Aorta (tissue), 5 donors: ENCODE measurements around the gene CAMK2A. TPM values are rescaled to one million over a fixed set of nuclear protein-coding genes. Genes with fewer than 3 reads are reported as not detected.

Experiments used
- ATAC-seq: fragments of 200-7000 bp; cut with Tn5 transposase; one replicate; pipeline ENCODE4 v1.9.1; 2022; ENCODE audit warnings: moderate library complexity; ENCODE audit not compliant: low FRiP score
- DNase-seq, 2 donors: peaks; one replicate each; pipeline ENCODE4 v3.0.0-alpha.2; 2020
- H3K27ac ChIP-seq, 2 donors: one replicate each; pipeline ENCODE4 v1.5.1; 2013; ENCODE audit warnings: low read length in 2 of 2, mild to moderate bottlenecking in 2 of 2, moderate library complexity in 2 of 2, control low read depth in 1 of 2, inconsistent platforms in 1 of 2, low read depth in 1 of 2
- H3K27me3 ChIP-seq, 2 donors: one replicate each; pipeline ENCODE4 v1.6.1; 2013; ENCODE audit warnings: control low read depth in 1 of 2, low read length in 1 of 2, mild to moderate bottlenecking in 1 of 2, moderate library complexity in 1 of 2; ENCODE audit not compliant: insufficient read depth in 2 of 2, control insufficient read depth in 1 of 2
- H3K36me3 ChIP-seq, 2 donors: one replicate each; pipeline ENCODE4 v1.6.1; 2013; ENCODE audit warnings: control low read depth in 1 of 2, low read length in 1 of 2, mild to moderate bottlenecking in 1 of 2; ENCODE audit not compliant: insufficient read depth in 2 of 2, control insufficient read depth in 1 of 2
- H3K4me1 ChIP-seq, 2 donors: one replicate each; pipeline ENCODE4 v1.6.1; 2013; ENCODE audit warnings: low read length in 2 of 2, control low read depth in 1 of 2, mild to moderate bottlenecking in 1 of 2, moderate library complexity in 1 of 2; ENCODE audit not compliant: insufficient read depth in 2 of 2, control insufficient read depth in 1 of 2
- H3K4me3 ChIP-seq, 2 donors: one replicate each; pipeline ENCODE4 v1.5.1; 2013; ENCODE audit warnings: low read length in 2 of 2, control low read depth in 1 of 2, mild to moderate bottlenecking in 1 of 2
- H3K9me3 ChIP-seq: one replicate; pipeline ENCODE4 v1.6.1; 2013; ENCODE audit warnings: mild to moderate bottlenecking, low read length; ENCODE audit not compliant: control insufficient read depth
- WGBS, 2 donors: extraction: QIAGEN DNeasy Blood & Tissue Kit; methylation state at CpG; one replicate each; pipeline ENCODE4 v1.1.7; 2013; 5-methylcytosine and 5-hydroxymethylcytosine counted together
- intact Hi-C, 2 donors: fragments of 100-400 bp; cut with DNase I; formaldehyde crosslinking; loops; one replicate each; pipeline versions ENCODE4 v1.14.2 to v1.15.0; 2022
- polyA plus RNA-seq, 2 donors: library from polyadenylated mRNA; stranded (reverse); fragments of 200-250 nt; gene quantifications; one replicate each; pipeline ENCODE4 v1.2.3, GENCODE V29; 2013
- total RNA-seq, 2 donors: library from RNA; stranded (reverse); fragmentation: NEBNext Ultra II Directional; extraction: Animal tissue kit (Norgen Biotek cat#: 25700); gene quantifications; one replicate each; pipeline ENCODE4 v1.2.1, GENCODE V29; 2021
- donor health status: healthy with polysubstance abuse.
- donor health status: Bipolar disorder and iron deficiency.
- donor health status: DM: no; HTN: no; CAD: no.
- donor health status: DM: no; HTN: no; CAD: no.
- donor health status: DM: yes; HTN: yes; CAD: no.

Gene CAMK2A
- total and polyA plus RNA-seq, 4 donors: 0.13 to 0.36 (median 0.15) TPM; not detected in 1

- WGBS, 2 donors: 79 to 80% methylated on average over 6 of the region's 6 CpGs
- DNase-seq: no peak
- no peak for ATAC-seq
- Histone ChIP-seq H3K27me3 (no peaks in the 10 kb centered on the region), H3K4me1 (no peaks in the 10 kb centered on the region), H3K9me3 (no peaks in the 10 kb centered on the region), H3K4me3 (no peak overlapping the region), H3K27ac (no peak overlapping the region), H3K36me3 (no peaks in the 10 kb centered on the region)
- intact Hi-C loops: no loop called here
Measured at GRCh38 chr5:150258130-150258529, 31.4 kb downstream of the CAMK2A start.

DNA sequence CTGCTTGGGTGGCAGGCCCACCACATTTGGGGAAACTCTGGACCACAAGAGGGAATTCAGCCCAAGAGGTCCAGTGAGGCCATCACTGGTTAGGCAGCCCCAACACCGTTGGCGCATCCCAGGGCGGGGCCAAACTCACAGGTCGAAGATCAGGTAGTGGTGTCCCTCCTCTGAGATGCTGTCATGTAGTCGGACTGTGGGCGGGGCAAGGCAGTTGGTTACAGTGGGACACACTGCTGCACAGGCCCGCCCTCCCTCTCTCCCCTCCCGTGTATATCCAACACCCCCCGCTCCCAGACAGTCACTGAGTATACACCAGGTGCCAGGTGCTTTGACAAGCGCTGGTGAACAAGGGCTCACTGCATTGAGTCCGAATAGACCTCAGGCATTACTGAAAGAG, 32.1 kb downstream of the CAMK2A start:
- Histone ChIP-seq H3K36me3 (no peaks in the 10 kb centered on the region), H3K27ac (no peak overlapping the region), H3K9me3 (no peaks in the 10 kb centered on the region), H3K27me3 (no peaks in the 10 kb centered on the region), H3K4me1 (no peaks in the 10 kb centered on the region), H3K4me3 (no peak overlapping the region)
- intact Hi-C loops: no loop called here
- ATAC-seq: no peak
- peak in 1 of 2 donors; percentile 29 for DNase-seq
- 89% methylated on average over 11 of the region's 11 CpGs for WGBS, 2 donors

DNA sequence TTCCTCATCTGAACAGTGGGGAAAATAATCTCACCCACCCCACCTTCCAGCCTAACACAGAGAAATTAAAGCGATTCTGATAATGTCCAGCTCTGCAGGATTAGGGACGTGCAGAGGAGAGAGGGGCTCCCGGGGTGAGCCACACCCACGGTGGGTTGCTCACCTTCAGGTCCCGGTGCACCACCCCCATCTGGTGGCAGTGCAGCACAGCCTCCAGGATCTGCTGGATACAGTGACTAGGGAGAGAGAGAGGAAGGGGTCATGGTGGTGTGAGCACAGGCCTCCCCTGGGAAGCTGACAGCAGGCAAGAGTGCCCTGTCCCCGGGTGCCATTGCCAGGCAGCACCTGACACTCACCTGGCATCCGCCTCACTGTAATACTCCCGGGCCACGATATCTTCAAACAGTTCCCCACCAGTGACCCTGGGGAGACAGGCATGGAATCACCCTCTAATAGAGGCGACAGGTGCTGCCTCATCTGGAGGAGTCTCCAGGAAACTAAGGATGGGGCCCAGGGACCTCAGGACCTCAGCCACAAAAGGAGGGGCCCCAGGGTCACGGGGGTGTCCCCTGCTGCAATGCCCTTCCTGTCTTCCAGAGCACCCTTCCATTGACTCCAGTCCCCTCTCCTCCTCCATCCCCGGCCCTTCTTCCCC, 33.0 kb downstream of the CAMK2A start:
- Histone ChIP-seq H3K36me3 (no peaks in the 10 kb centered on the region), H3K9me3 (no peaks in the 10 kb centered on the region), H3K4me3 (no peak overlapping the region), H3K27me3 (no peaks in the 10 kb centered on the region), H3K4me1 (no peaks in the 10 kb centered on the region), H3K27ac (no peak overlapping the region)
- peak; percentile 36 for ATAC-seq
- WGBS, 2 donors: 85 to 93% methylated on average over 12 of the region's 12 CpGs
- DNase-seq: peak in 1 of 2 donors; percentile 39
- intact Hi-C loops: no loop called here

DNA sequence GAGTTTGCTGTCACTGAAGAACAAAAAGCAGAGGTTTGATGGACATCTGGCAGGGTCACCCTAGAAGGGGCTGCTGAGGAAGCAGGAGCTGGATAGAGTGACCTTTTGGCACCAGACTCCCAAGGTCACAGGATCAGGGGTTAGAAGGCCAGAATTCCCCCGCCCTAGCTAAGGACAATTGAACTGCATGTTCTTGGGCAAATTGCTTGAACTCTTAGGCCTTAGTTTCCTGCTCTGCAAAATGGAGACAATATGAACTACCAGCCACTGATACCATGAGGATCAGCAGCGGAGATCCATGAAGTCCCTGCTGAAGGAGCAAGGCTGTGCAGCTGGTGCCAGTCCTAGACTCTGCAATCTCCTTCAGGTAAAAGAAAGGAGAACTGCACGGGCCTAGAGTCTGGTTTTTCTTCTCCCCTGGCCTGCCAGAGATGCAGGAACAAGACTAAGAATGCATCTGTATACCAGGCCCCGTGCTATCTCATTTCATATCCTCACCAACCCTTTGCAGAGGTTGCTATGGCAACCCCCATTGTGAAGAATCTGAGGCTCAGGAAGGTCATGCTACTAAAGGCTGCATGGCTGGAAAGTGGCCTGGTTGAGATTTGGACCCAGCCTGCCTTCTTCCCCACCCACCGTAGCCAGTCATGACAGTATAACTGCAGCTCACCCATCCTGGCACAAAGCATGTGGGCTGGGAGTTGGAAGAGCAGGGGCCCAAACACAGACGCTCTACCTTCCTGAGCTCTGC, 33.7 kb downstream of the CAMK2A start:
- DNase-seq: no peak
- H3K4me3 ChIP-seq: no peak overlapping the region
- WGBS, 2 donors: 82 to 91% methylated on average over 6 of the region's 6 CpGs
- no peak for ATAC-seq
- no peaks in the 10 kb centered on the region for H3K9me3 ChIP-seq
- intact Hi-C loops: no loop called here
- no peaks in the 10 kb centered on the region for H3K36me3 ChIP-seq
- H3K27me3 ChIP-seq: no peaks in the 10 kb centered on the region
- no peaks in the 10 kb centered on the region for H3K4me1 ChIP-seq
- no peak overlapping the region for H3K27ac ChIP-seq

DNA sequence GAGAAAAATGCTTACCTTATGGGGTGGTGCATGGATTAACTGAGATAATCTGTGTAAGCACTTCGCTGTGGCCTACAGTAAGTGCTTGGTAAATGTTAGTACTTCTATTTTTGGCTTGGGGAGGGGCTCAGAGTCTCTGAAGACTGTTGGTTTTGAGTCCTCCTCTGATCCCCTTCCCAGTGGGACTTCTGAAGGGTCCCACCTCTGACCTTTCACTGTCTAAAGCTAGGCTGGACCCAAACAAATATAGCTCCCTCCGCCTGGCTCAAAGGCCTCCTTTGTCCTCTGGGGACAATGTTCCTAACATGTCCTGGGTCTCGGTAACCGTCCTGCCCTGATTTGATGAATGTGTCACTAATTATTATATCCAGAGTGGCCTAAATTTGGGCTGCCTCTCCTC, 34.8 kb downstream of the CAMK2A start:
- no peaks in the 10 kb centered on the region for H3K36me3 ChIP-seq
- H3K27ac ChIP-seq: no peak overlapping the region

DNA sequence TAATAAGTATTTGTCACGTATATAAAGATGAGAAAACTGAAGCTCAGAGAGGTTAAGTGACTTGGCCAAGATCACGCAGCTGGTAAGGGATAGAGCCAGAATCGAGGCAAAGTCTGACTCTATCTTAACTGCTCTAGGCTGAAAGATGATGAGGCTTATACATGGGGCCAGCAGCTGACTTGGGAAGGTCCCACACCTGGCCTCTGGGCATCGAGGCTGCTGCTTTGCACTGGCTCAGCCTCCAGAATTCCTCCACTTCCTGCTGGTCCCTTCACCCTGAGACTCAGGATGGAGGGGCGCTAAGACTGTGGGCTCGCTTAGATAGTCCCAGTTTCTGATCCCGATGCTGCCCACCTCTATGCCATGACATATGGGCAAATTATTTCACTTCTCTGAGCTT, 35.2 kb downstream of the CAMK2A start:
- ATAC-seq (no peak), DNase-seq (peak in 1 of 2 donors; percentile 4)
- Histone ChIP-seq H3K9me3 (no peaks in the 10 kb centered on the region), H3K27me3 (no peaks in the 10 kb centered on the region), H3K27ac (no peak overlapping the region), H3K4me1 (no peaks in the 10 kb centered on the region), H3K36me3 (no peaks in the 10 kb centered on the region), H3K4me3 (no peak overlapping the region)
- intact Hi-C loops: no loop called here
- WGBS, 2 donors: 82 to 87% methylated on average over 7 of the region's 7 CpGs

More for the DNA sequence above, 34.8 kb downstream of the CAMK2A start:
- no peaks in the 10 kb centered on the region for H3K9me3 ChIP-seq
- no peak for DNase-seq
- intact Hi-C loops: no loop called here
- no peak for ATAC-seq
- H3K4me3 ChIP-seq: no peak overlapping the region
- no peaks in the 10 kb centered on the region for H3K4me1 ChIP-seq
- H3K27me3 ChIP-seq: no peaks in the 10 kb centered on the region
- 85 to 89% methylated on average over 4 of the region's 4 CpGs for WGBS, 2 donors

DNA sequence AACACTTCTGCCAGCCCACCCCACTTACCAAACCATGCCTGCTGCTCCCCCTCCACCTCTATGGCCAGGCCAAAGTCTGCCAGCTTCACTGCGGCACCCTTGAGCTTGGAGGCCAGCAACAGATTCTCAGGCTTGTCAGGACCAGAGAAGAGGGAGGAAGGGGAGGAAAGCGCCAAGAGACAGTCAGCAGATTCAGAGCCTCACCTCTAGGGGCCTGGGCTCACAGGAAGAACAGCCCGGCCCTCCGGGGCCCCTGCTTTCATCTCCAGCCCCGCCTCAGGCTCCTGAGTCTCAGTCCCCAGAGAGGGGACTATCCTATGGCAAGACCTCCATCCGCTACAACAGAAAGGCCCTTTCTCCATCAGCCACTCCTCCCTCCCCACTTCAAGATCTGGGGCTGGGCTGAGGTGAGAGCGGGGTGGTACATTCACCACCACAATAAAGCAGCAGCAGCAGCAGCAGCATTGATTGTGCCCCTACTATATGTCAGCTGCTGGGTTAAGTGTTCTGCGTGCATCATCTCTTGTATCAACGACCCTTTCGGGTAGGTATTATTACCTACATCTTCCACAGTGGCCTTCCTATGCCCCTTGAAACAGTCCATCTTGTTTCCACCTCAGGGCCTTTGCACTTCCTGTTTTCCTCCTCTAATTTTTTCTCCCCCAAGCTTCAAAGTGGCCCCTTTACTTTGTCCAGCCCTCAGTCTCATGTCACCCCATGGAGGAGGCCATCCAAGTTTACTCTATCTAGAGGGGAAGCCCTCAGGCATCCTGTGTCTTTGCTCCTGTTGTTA, 36.0 kb downstream of the CAMK2A start:
- peak in 1 of 2 donors; percentile 42 for DNase-seq
- Histone ChIP-seq H3K36me3 (no peaks in the 10 kb centered on the region), H3K9me3 (no peaks in the 10 kb centered on the region), H3K27me3 (no peaks in the 10 kb centered on the region), H3K4me3 (no peak overlapping the region), H3K4me1 (no peaks in the 10 kb centered on the region), H3K27ac (no peak overlapping the region)
- intact Hi-C loops: no loop called here
- ATAC-seq: no peak
- 96 to 100% methylated on average over 10 of the region's 10 CpGs for WGBS, 2 donors

DNA sequence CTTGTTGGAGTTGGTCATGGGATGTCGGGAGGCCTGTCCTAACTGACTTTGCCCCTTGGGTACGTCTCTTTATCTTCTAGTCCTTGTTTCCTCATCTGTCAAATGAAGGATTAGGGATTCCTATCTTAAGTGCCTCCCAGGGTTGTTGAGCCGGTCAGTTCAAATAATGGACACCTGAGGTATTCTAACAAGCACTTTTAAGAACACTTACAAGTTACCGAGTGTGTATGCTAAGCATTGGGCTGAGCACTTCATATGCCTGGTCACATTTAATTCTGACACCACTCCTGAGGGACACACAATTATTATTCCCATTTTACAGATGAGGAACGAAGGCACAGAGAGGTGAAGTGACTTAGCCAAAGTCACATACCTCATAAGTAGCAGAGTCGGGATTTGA, 37.1 kb downstream of the CAMK2A start:
- 92 to 95% methylated on average over 6 of the region's 6 CpGs for WGBS, 2 donors
- DNase-seq: peak in 1 of 2 donors; percentile 1

More for the DNA sequence above, 37.1 kb downstream of the CAMK2A start:
- H3K27ac ChIP-seq: no peak overlapping the region
- H3K9me3 ChIP-seq: no peaks in the 10 kb centered on the region
- no peak overlapping the region for H3K4me3 ChIP-seq
- no peaks in the 10 kb centered on the region for H3K4me1 ChIP-seq
- H3K27me3 ChIP-seq: no peaks in the 10 kb centered on the region
- H3K36me3 ChIP-seq: no peaks in the 10 kb centered on the region
- no peak for ATAC-seq
- intact Hi-C loops: no loop called here
